HEK293 (cell line): ENCODE results near the gene HMCN1.

ENCODE experiments used
- CTCF ChIA-PET: fragments of 350-600 bp; formaldehyde crosslinking; extraction: SDS; loops from one replicate; lab custom pipeline; 2021; ENCODE audit warnings: antibody characterized with exemption; lab: Yijun Ruan, JAX
- POLR2A ChIA-PET: fragments of 300-600 bp; formaldehyde crosslinking; extraction: SDS; loops from one replicate; lab custom pipeline; 2020; ENCODE audit warnings: antibody characterized with exemption, inconsistent platforms; lab: Yijun Ruan, JAX
- H3K27ac ChIP-seq: fragments of 200-500 bp; sonication (Bioruptor generic); 2 replicates; pipeline ENCODE4 v1.5.1; 2014; ENCODE audit warnings: low read depth, low read length, control low read depth, inconsistent platforms; ENCODE audit errors: extremely low read depth
- H3K36me3 ChIP-seq, 2 experiments: fragments of 200-500 bp in 1 of 2; sonication (Bioruptor generic) in 1 of 2; 1 replicate in 1 of 2; 2 replicates in 1 of 2; pipeline ENCODE4 v1.5.1; 2014 to 2017; ENCODE audit warnings: inconsistent platforms in 2 of 2, low read length in 2 of 2; ENCODE audit not compliant: control insufficient read depth in 2 of 2, insufficient read depth in 1 of 2
- H3K4me1 ChIP-seq: fragments of 200-500 bp; sonication (Bioruptor generic); 2 replicates; pipeline ENCODE4 v1.5.1; 2014; ENCODE audit warnings: mild to moderate bottlenecking, low read length, inconsistent platforms; ENCODE audit not compliant: control insufficient read depth, insufficient read depth
- H3K4me3 ChIP-seq: 2 replicates; pipeline ENCODE4 v1.5.1; 2011; ENCODE audit warnings: low read depth, mild to moderate bottlenecking, control low read depth, low read length, moderate library complexity
- H3K9me3 ChIP-seq: fragments of 200-500 bp; sonication (Bioruptor generic); 2 replicates; pipeline ENCODE4 v1.5.1; 2014; ENCODE audit warnings: low read depth, low read length, inconsistent platforms; ENCODE audit not compliant: control insufficient read depth, insufficient read depth
- KLF8 ChIP-seq: fragments of 450-650 bp; formaldehyde crosslinking; IDR thresholded peaks from 2 replicates; pipeline ENCODE4 v1.5.1; 2016; ENCODE audit warnings: missing biosample characterization, missing genetic modification characterization
- SCRT2 ChIP-seq: fragments of 450-650 bp; formaldehyde crosslinking; IDR thresholded peaks from 2 replicates; pipeline ENCODE4 v1.5.1; 2016; ENCODE audit warnings: missing biosample characterization, missing genetic modification characterization
- SP7 ChIP-seq: fragments of 450-650 bp; formaldehyde crosslinking; IDR thresholded peaks from 2 replicates; pipeline ENCODE4 v1.5.1; 2016; ENCODE audit warnings: missing biosample characterization, missing genetic modification characterization
- ZFP3 ChIP-seq: fragments of 450-650 bp; formaldehyde crosslinking; IDR thresholded peaks from 2 replicates; pipeline ENCODE4 v1.5.1; 2016; ENCODE audit warnings: low read depth, missing biosample characterization, missing genetic modification characterization
- ZFP37 ChIP-seq: fragments of 450-650 bp; formaldehyde crosslinking; IDR thresholded peaks from 2 replicates; pipeline ENCODE4 v1.5.1; 2016; ENCODE audit warnings: missing biosample characterization, missing genetic modification characterization
- ZNF114 ChIP-seq: fragments of 450-650 bp; formaldehyde crosslinking; IDR thresholded peaks from 2 replicates; pipeline ENCODE4 v1.5.0; 2017; ENCODE audit warnings: missing biosample characterization, missing genetic modification characterization
- ZNF140 ChIP-seq: fragments of 450-650 bp; formaldehyde crosslinking; IDR thresholded peaks from 2 replicates; pipeline ENCODE4 v1.5.1; 2016; ENCODE audit warnings: missing biosample characterization, missing genetic modification characterization
- ZNF157 ChIP-seq: fragments of 450-650 bp; formaldehyde crosslinking; IDR thresholded peaks from 2 replicates; pipeline ENCODE4 v1.5.1; 2016; ENCODE audit warnings: missing biosample characterization, missing genetic modification characterization
- ZNF184 ChIP-seq: fragments of 450-650 bp; IDR thresholded peaks from 2 replicates; pipeline ENCODE4 v1.5.1; 2018; ENCODE audit warnings: missing biosample characterization, mild to moderate bottlenecking, missing genetic modification characterization
- ZNF19 ChIP-seq: fragments of 450-650 bp; formaldehyde crosslinking; IDR thresholded peaks from 2 replicates; pipeline ENCODE4; 2016; ENCODE audit warnings: missing biosample characterization, missing genetic modification characterization, low read depth
- ZNF23 ChIP-seq: fragments of 450-650 bp; formaldehyde crosslinking; IDR thresholded peaks from 2 replicates; pipeline ENCODE4 v1.5.1; 2016; ENCODE audit warnings: missing biosample characterization, missing genetic modification characterization, borderline replicate concordance
- ZNF426 ChIP-seq: fragments of 450-650 bp; formaldehyde crosslinking; IDR thresholded peaks from 2 replicates; pipeline ENCODE4 v1.5.1; 2017; ENCODE audit warnings: missing biosample characterization, missing genetic modification characterization, mild to moderate bottlenecking, inconsistent platforms, moderate library complexity
- ZNF585B ChIP-seq: fragments of 450-650 bp; formaldehyde crosslinking; IDR thresholded peaks from 2 replicates; pipeline ENCODE4 v1.5.1; 2016; ENCODE audit warnings: missing biosample characterization, missing genetic modification characterization
- ZNF596 ChIP-seq: fragments of 450-650 bp; IDR thresholded peaks from 2 replicates; pipeline ENCODE4 v1.5.0; 2018; ENCODE audit warnings: missing biosample characterization, mild to moderate bottlenecking, missing genetic modification characterization, moderate library complexity
- ZNF610 ChIP-seq: fragments of 450-650 bp; formaldehyde crosslinking; IDR thresholded peaks from 2 replicates; pipeline ENCODE4 v1.5.1; 2016; ENCODE audit warnings: missing biosample characterization, missing genetic modification characterization, borderline replicate concordance
- ZNF629 ChIP-seq: fragments of 450-650 bp; formaldehyde crosslinking; IDR thresholded peaks from 2 replicates; pipeline ENCODE4 v1.5.1; 2017; ENCODE audit warnings: missing biosample characterization, missing genetic modification characterization
- ZSCAN23 ChIP-seq: fragments of 450-650 bp; formaldehyde crosslinking; IDR thresholded peaks from 2 replicates; pipeline ENCODE4 v1.5.1; 2016; ENCODE audit warnings: missing biosample characterization, missing genetic modification characterization
- ZXDB ChIP-seq: fragments of 450-650 bp; formaldehyde crosslinking; IDR thresholded peaks from 2 replicates; pipeline ENCODE4 v1.5.1; 2016; ENCODE audit warnings: missing biosample characterization, missing genetic modification characterization
- TF ChIP-seq, protein P1 (sequence below): fragments of 450-650 bp; formaldehyde crosslinking; IDR thresholded peaks from 2 replicates; pipeline ENCODE4 v1.5.1; 2016; ENCODE audit warnings: missing biosample characterization, missing genetic modification characterization
- TF ChIP-seq, protein P2 (sequence below): fragments of 450-650 bp; formaldehyde crosslinking; conservative IDR thresholded peaks from 2 replicates; pipeline ENCODE4 v1.5.1; 2016; ENCODE audit warnings: low read depth, missing biosample characterization, missing genetic modification characterization
- TF ChIP-seq, protein P3 (sequence below): fragments of 450-650 bp; IDR thresholded peaks from 2 replicates; pipeline ENCODE4 v1.5.1; 2018; ENCODE audit warnings: missing biosample characterization, mild to moderate bottlenecking, missing genetic modification characterization

Gene HMCN1

DNA sequence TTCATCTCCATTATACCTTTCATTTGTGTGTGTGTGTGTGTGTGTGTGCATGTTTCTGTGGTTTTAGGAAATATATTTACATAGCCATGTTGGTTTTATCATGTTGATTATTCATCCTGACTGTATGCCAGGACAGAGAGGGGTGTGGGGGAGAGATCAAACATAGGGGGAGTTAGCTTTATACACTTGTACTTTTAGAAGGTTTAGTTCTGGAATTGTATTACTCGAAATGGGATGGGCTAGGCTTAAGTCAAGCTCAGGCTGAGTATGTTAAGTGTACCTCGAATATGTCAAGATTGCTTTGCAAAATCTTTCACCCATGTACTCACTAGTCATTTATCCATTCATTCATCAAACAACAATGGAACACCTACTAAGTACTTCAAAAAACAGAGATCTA, 123.3 kb downstream of the HMCN1 start:
- ChIA-PET POLR2A (no interaction called here), CTCF (interaction anchor here (0.6 kb wide), 2 partner anchors 13 to 17 kb away, joined by 3 read pairs; no protein-coding TSS in a partner anchor)
- Histone ChIP-seq H3K4me3 (no peak overlapping the region), H3K4me1 (0 out of 2 replicates have a peak, but pooled peaks cover 4% of the 10 kb centered on the region), H3K27ac (no peak overlapping the region)
- TF ChIP-seq ZNF610 (tag by site-specific recombination) (no peak), ZNF114 (tag by site-specific recombination) (no peak)
- TF ChIP-seq, protein P1, sequence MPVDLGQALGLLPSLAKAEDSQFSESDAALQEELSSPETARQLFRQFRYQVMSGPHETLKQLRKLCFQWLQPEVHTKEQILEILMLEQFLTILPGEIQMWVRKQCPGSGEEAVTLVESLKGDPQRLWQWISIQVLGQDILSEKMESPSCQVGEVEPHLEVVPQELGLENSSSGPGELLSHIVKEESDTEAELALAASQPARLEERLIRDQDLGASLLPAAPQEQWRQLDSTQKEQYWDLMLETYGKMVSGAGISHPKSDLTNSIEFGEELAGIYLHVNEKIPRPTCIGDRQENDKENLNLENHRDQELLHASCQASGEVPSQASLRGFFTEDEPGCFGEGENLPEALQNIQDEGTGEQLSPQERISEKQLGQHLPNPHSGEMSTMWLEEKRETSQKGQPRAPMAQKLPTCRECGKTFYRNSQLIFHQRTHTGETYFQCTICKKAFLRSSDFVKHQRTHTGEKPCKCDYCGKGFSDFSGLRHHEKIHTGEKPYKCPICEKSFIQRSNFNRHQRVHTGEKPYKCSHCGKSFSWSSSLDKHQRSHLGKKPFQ (tag by site-specific recombination) = no peak
- TF ChIP-seq, protein P2, sequence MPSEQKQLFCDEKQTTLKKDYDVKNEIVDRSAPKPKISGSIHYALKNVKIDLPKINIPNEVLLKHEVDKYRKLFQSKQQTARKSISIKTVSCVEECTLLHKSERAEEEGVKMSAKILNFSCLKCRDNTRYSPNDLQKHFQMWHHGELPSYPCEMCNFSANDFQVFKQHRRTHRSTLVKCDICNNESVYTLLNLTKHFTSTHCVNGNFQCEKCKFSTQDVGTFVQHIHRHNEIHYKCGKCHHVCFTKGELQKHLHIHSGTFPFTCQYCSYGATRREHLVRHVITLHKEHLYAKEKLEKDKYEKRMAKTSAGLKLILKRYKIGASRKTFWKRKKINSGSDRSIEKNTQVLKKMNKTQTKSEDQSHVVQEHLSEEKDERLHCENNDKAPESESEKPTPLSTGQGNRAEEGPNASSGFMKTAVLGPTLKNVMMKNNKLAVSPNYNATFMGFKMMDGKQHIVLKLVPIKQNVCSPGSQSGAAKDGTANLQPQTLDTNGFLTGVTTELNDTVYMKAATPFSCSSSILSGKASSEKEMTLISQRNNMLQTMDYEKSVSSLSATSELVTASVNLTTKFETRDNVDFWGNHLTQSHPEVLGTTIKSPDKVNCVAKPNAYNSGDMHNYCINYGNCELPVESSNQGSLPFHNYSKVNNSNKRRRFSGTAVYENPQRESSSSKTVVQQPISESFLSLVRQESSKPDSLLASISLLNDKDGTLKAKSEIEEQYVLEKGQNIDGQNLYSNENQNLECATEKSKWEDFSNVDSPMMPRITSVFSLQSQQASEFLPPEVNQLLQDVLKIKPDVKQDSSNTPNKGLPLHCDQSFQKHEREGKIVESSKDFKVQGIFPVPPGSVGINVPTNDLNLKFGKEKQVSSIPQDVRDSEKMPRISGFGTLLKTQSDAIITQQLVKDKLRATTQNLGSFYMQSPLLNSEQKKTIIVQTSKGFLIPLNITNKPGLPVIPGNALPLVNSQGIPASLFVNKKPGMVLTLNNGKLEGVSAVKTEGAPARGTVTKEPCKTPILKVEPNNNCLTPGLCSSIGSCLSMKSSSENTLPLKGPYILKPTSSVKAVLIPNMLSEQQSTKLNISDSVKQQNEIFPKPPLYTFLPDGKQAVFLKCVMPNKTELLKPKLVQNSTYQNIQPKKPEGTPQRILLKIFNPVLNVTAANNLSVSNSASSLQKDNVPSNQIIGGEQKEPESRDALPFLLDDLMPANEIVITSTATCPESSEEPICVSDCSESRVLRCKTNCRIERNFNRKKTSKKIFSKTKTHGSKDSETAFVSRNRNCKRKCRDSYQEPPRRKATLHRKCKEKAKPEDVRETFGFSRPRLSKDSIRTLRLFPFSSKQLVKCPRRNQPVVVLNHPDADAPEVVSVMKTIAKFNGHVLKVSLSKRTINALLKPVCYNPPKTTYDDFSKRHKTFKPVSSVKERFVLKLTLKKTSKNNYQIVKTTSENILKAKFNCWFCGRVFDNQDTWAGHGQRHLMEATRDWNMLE = no peak
- TF ChIP-seq, all 188 proteins: peak for 0
- Histone ChIP-seq H3K36me3 (no peaks in the 10 kb centered on the region), H3K9me3 (no peaks in the 10 kb centered on the region)

- CTCF ChIA-PET = no interaction called here
- Histone ChIP-seq H3K36me3 (no peaks in the 10 kb centered on the region), H3K4me3 (no peak overlapping the region), H3K27ac (no peak overlapping the region), H3K4me1 (0 out of 2 replicates have a peak, but pooled peaks cover 4% of the 10 kb centered on the region), H3K9me3 (no peaks in the 10 kb centered on the region)
- TF ChIP-seq ZNF157 (tag by site-specific recombination) = no peak
- TF ChIP-seq ZFP37 = no peak
- no peak for TF ChIP-seq ZNF23 (tag by site-specific recombination)
- TF ChIP-seq ZNF585B = no peak
- TF ChIP-seq ZXDB (tag by site-specific recombination) = no peak
- no peak for TF ChIP-seq ZNF596 (tag by site-specific recombination)
- TF ChIP-seq ZNF184 (tag by site-specific recombination) = no peak
- TF ChIP-seq KLF8 (tag by site-specific recombination) = no peak
- no peak for TF ChIP-seq ZFP3 (tag by site-specific recombination)
- no peak for TF ChIP-seq ZNF629 (tag by site-specific recombination)
- no peak for TF ChIP-seq SCRT2 (tag by site-specific recombination)
- TF ChIP-seq ZNF140 (tag by site-specific recombination) = no peak
- TF ChIP-seq SP7 (tag by site-specific recombination) = no peak
- no peak for TF ChIP-seq ZSCAN23 (tag by site-specific recombination)
- no peak for TF ChIP-seq ZNF426 (tag by site-specific recombination)
- no peak for TF ChIP-seq ZNF19 (tag by site-specific recombination)
- TF ChIP-seq, protein P3, sequence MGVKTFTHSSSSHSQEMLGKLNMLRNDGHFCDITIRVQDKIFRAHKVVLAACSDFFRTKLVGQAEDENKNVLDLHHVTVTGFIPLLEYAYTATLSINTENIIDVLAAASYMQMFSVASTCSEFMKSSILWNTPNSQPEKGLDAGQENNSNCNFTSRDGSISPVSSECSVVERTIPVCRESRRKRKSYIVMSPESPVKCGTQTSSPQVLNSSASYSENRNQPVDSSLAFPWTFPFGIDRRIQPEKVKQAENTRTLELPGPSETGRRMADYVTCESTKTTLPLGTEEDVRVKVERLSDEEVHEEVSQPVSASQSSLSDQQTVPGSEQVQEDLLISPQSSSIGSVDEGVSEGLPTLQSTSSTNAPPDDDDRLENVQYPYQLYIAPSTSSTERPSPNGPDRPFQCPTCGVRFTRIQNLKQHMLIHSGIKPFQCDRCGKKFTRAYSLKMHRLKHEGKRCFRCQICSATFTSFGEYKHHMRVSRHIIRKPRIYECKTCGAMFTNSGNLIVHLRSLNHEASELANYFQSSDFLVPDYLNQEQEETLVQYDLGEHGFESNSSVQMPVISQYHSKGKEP (tag by site-specific recombination) = no peak
- POLR2A ChIA-PET = no interaction called here
These were observed 126.1 kb downstream of the HMCN1 start for GRCh38 chr1:185860311-185860710.
